ENCODE results near the gene TMEM26.

The TMEM26 gene

DNA sequence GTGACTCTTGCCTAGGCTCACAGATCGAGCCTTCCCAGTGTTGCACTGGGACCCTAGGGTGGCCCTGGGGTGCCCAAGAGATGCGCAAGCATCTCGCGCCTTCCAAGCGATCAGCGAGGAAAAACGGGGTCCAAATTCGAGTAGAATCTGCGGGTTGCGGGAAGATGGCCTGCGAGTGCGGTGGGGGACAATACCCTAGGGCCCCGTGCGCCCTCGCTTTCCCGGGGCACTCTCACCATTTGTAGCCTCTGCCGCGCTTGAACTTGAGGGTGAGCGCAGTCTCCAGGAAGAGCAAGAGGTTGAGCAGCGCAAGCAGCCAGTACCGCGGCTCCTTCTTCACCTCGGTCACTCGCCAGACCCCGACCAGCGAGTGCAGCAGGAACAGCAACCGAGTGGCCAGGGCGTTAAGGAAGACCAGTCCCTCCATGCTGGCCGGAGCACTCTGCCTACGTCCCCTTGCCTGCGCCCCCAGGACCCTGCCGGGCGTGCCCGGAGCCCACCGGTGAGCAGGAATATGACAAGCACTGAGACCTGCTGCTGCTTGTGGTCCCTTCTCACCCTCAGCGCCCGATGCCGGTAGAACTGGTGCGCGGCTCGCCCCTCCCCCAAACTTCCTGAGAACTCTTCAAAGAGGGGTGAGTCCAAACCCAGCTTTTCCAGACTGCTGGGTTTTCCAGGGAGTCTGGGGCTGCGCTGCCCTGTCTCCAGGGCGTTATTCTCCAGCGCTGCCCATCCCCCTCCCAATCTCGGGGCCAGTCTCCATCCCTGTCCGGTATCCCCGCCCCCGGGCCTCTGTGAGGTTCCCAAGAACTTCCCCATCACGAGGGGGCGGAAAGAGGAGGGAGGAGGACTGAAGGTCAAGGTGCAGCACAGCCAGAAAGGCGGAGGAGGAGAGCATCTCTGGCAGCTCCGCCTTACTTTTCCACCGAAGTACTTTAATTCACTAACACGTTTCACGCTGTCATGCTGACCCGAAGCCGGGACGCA, at the start of gene TMEM26:
TSS of gene TMEM26 (minus strand) at position 727 of the 987 bp plus-strand sequence. CDS start at position 427, 300 bp downstream.
- DNase-seq (ENCODE audit: low read depth in 2 of 2), result no peak

DNA sequence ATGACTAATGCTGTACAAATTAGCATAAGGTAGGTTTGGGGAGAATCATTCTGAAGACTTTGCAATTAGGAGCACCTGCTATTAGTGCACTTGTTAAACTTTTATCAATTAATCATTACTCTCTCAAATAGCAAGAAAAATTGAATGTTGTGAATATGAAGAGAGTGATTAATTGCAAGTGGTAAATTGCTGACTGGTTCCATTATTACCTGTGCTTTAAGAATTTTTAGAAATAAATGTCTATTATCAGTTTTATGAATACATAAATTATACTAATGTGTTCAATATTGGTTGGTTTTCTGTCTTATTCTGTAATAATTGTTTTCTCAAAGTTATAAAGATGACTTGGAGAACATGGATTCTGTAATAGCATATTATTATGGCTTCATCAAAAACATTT, 47.3 kb upstream of the TMEM26 start:
- no peak for DNase-seq (ENCODE audit: low read depth in 2 of 2)

DNA sequence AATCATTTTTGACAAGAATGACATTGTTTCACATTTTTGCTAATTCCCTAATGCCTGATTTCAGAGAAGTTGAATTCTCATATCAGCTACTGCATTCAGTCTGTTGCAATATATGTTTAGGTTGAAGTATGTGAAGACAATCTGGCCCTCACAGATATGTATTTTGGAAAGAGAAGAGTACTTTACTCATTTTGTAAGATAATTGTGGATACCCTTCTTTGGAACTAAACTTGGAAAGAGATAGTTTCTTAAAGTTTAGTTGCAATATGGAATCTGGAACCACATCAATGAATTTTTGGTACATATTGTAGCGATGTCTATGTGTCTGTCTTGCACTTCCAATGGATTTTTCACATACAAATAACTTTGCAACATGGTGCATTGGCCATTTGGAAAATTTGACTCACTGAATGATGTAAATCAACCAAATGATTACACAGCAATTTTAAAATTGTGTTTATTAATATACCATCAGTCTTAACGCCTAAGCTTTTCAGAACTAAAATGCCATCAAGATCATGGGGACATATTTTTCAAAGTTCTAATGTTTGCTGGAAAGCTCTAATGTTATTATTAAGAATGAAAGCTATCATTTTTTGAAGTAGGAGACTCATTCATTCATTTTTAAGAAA, 39.3 kb upstream of the TMEM26 start:
- DNase-seq (ENCODE audit: low read depth in 2 of 2), result no peak

DNA sequence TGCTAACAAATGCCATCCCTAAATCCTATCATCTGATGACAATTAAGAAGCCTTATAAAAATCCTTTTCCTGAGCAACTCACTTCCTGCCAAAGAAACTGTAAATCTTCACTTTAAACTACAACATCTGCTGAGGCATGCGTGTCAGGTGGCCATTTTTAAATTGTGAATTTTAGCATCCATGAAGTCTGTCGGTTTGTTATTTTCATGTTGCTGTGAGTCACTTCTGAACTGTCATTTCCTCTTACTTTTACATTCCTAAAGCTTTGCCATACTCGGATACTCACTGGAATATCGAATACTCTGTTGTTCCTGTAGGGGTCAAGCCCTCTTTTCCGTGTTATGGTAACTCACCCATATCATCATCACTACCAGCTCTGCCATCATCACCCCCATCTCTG, 34.3 kb upstream of the TMEM26 start:
- no peak for DNase-seq (ENCODE audit: low read depth in 2 of 2)

DNA sequence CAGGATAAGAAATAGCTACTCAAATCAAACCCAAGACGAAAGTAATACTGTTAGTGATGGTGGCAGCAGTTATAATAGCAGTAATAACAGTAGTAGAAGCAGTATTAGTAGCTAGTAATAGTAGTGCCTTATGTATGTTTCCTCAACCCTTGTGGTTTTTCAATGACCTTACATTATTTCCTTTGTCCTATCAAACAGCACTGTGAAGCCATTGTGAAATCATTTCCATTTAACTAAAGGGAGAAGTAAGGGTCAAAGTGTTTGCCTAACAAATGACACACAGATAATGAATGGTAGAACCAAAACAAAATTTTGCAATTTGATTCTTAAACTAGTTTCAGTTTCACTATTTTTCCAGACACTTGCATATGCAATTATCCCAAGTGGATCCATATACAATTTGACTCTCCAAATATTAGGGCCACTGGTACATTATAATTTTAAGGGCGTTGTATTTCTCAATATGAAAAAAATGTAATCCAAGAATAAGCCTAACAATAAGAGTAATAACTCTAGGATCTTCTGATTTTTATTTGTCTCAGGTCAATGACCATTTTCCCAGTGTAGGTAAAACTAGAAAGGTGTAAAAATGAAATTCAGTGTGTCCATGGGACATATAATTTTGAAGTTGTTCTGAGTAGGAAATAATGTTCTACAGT, 33.7 kb upstream of the TMEM26 start:
- DNase-seq (ENCODE audit: low read depth in 2 of 2), result no peak

DNA sequence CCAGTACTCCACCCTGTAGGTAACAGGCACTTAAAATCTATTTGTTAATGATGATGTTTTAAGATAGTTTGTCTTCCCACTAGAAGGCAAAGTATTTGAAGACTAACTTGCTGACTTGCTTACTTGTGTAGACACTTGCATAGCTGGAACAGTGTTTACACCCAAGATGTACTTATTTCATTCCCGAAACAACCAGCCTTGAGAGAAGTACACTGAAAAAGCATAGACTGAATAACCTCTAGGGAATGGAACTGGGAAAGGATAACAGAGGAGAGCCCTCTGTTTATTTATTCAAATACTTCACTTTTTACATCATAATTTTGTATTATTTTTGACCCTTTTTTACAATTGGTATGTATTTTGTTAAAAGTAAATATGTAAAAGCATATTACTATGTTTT, 33.1 kb upstream of the TMEM26 start:
- no peak for DNase-seq (ENCODE audit: low read depth in 2 of 2)

DNA sequence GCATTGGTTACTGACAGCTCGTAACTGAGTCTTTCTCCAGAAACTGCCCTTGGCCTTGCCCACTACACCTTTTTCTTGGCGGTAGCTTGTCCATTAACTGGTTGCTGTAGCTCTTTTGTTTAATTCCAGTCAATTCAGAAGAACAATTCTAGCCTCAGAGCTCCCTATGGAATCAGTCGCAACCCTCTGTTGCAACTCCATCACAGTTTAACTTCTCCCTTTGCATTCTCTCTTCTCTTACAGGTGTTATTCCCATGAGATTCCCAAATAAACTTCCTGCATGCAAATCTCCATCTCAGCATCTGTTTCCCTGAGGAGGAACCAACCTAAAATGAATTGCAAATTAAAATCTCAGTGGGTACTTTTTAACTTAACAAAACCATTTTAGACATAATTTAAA, 28.4 kb upstream of the TMEM26 start:
- no peak for DNase-seq (ENCODE audit: low read depth in 2 of 2)

DNA sequence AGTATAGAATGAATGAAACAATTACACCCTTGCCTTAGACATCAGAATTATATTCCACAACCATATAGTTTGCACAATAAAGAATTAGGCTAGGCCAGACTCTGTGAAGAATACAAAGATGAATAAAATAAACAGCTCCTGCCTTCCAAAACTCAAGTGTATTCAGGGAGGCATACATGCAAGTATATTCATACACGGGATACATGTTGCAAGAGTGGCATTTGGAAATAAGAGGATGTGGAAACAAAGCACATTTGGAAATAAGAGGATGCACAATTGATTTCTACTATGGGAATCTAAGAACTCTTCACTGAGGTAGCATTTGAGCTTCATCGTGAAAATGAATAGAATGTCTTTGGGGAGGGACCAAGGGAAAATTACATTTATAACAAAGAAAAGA, 27.0 kb upstream of the TMEM26 start:
- DNase-seq (ENCODE audit: low read depth in 2 of 2), result no peak

DNA sequence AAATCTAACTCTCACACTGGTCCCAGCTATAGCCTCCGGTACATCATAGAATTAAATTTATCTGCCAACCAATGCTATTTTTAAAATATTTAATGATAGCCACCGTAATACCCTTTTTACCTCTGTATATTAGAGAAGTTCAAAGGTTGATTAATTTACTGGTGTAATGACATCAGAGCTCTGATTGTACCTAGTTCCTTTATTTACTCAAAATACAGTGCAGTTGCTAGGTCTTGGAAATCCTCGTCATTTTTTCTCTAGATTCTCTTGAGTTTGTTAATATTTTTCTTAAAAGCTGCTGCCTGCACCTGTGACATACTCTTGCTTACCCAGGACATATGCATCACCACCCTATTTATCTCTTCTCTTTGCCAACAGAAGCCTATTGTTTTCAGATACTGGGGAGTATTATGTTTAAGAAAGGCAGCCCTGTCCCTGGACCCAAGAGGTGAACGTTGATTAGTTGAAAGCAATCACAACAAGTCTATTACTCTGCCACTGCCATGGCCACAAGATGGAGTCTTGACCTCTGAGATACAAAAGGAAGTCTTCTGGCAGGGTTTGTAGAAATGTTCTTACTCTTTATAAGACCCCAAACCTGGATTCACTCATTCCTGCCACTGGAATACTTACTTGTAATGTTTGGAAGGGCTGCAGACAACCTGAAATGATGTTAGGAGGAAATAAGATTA, 25.6 kb upstream of the TMEM26 start:
- DNase-seq (ENCODE audit: low read depth in 2 of 2), result no peak

DNA sequence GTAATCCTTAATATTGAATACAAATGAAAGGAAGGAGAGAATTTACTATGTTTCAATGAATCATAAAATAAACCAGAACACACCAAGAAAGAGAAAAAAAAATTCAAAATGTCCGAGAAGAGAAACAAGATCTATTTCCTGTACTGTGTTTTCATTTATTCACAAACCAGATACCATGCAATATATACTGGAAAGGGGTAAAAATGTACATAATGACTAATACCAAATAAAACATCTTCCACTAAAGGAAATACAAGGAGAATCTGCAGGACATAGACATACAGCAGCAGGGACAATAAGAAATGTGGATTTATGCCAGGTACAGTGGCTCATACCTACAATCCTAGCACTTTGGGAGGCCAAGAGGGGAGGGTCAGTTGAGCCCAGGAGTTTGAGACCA, 24.3 kb upstream of the TMEM26 start:
- DNase-seq (ENCODE audit: low read depth in 2 of 2), result no peak

DNA sequence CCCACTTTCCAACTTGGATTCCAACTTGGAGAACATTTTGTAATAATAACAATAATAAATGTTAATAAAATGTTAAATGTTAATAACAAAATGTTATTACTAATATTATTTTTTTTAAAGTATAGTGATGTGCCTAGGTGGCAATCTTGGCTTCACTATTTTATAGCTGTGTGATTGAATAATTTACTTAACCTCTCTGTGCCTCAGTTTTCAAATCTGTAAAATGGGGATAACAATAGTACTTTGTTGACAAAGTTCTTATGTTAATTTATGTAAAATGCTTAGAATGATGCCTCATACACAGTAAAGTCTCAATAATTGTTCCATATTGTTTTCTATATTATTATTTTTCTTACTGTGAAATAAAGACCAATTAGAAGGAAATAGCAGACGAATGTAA, 23.3 kb upstream of the TMEM26 start:
- no peak for DNase-seq (ENCODE audit: low read depth in 2 of 2)

DNA sequence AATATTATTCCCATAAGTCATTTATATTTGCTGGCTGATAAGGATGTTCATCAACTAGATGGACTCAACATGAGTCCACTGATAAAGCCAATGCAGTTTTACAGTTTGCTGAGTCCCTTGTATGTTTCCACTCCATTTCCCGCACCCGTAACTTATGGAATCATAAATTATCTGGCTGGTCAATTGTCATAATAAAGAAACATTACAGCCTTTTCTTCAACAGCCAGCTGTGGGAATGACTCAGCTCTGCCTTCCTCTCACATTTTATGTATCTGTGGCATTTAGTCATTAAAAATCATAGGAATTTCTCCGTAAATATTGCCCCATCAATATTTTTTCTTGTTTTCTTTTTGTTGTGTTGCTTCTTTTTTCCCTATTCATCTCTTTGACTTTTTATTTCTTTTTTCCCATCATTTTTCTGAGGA, 22.3 kb upstream of the TMEM26 start:
- DNase-seq (ENCODE audit: low read depth in 2 of 2), result no peak

DNA sequence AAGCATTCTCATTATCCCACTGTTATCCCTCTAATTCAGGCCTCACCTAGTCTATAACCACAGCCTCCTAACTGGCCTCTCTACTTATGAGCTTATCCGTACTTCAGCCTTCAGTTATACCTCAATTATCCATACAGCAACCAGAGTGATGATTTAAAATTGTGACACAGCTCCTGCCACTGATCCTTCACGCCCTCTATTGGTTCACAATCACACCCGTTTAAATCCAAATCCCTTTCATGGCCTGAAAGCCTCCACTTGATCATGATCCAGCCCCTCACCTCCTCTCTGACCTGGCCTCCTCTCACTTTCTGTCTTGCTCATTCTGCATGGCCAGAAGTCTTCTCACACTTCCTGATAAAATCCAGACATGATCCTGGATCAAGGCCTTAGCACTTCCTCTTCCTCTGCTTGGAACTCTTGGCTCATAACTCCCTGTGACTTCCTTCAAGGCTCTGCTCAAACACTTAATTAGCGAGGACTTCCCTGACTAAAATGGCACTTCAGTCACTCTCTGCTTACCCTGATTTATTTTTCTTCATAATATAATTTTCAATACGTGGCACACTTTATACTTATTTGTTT, 19.0 kb upstream of the TMEM26 start:
- DNase-seq (ENCODE audit: low read depth in 2 of 2), result no peak

DNA sequence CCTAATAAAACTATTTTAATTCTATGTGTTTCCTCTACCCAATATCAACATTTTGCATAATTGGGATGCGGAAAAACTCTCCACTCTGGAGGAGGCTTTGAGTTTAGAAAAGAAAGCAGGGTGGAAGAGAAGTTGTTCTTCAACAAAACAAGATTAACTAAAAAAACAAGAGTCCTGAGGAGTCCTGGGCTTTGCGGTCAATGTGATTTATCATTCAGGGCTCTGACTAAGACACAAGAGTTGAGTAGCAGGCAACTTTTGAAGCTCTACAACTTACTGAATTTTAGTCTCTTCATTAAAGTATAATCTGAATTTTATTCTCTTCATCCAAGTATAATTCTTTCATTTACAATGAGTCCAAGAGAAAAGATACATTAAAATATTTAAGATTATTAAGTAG, 18.3 kb upstream of the TMEM26 start:
- no peak for DNase-seq (ENCODE audit: low read depth in 2 of 2)

DNA sequence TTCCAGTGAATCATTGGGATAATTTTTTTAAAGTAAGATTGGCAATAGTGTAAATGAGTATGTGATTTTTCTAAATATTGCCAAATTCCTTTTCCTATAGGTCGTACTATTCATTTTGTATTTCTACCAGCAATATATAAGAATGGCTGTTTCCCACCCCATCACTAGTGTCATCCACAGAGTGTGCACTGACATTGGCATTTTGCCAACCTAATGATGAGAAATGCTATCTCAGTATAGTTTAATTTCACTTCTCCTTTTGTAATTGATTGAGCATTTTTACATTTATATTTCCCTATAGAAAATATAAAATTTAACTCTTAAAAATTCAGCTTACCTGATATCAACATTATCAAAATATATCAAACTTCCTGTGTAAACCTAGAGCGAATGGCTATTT, 17.6 kb upstream of the TMEM26 start:
- no peak for DNase-seq (ENCODE audit: low read depth in 2 of 2)

DNA sequence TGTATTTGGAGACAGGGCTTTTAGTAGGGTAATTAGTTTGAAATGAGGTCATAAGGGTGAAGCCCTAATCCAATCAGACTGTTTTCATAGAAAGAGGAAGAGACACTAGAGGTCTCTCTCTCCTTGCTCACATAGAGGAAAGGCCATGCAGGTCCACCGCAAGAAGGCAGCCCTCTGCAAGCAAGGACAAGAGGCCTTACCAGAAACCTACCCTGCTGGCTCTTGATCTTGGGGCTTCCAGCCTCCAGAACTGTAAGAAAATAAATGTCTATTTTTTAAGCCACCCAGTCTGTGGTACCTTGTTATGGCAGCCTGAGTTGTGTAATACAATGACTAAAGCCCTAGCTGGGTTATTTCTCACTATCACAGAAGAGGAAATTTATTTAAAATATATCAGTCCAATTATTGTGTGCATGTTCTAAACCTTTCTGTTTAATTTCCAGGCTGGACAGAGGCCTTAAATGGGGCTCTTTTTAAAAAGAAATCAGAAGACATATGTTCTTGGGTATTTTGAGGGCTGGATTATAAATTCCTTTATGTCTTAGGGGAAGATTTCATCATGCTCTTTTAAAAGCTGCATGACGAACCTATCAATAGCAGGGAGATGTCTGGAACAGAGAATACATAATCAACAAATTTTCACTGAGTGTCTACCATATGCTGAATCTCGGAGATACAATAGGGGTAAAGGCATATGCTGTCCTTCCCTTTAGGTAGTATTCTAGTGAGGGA, 12.9 kb upstream of the TMEM26 start:
- no peak for DNase-seq (ENCODE audit: low read depth in 2 of 2)

DNA sequence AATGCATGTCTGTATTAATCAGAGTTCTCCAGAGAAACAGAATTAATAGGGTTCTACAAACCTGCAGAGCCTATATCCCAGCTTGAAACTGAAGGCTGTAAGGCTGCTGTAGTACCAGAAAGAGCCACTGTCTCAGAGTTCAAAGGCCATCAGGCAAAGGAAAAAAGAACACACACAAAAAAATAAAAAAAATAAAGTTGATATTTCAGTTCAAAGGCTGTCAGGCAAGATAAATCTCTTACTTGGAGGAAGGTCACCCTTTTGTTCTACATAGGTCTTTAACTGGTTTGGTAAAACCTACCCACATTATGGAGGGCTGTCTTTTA, 12.0 kb upstream of the TMEM26 start:
- no peak for DNase-seq (ENCODE audit: low read depth in 2 of 2)

DNA sequence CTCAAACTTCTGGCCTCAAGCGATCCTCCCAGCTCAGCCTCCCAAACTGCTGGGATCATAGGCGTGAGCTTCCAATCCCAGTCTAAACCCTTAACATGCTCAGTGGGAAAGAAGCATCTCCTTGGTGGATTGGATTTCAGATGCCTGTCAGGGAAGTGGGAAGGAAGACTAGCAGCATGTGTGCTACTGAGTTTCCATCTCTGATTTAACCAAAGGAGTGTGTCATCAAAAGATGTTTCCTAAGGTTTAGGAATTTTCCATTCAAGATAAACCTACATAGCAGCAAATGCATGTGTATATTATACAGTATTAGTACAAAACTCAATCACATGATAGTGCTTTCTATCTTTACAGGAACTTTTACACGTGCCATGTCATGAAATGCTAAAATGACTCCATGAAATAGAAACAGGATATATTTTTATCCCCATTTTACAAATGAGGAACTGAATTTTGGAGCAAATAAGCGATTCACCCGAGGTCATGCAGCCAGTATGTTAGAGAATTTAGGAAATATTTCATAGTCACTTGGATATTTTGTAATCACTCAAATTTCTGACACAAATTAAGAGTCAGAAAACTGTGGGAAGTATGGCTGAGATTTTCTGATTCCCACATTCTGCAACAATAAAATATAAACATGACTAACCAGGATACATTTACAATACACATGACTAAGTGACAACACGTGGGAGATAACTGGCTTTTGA, 11.4 kb upstream of the TMEM26 start:
- DNase-seq (ENCODE audit: low read depth in 2 of 2), result no peak

DNA sequence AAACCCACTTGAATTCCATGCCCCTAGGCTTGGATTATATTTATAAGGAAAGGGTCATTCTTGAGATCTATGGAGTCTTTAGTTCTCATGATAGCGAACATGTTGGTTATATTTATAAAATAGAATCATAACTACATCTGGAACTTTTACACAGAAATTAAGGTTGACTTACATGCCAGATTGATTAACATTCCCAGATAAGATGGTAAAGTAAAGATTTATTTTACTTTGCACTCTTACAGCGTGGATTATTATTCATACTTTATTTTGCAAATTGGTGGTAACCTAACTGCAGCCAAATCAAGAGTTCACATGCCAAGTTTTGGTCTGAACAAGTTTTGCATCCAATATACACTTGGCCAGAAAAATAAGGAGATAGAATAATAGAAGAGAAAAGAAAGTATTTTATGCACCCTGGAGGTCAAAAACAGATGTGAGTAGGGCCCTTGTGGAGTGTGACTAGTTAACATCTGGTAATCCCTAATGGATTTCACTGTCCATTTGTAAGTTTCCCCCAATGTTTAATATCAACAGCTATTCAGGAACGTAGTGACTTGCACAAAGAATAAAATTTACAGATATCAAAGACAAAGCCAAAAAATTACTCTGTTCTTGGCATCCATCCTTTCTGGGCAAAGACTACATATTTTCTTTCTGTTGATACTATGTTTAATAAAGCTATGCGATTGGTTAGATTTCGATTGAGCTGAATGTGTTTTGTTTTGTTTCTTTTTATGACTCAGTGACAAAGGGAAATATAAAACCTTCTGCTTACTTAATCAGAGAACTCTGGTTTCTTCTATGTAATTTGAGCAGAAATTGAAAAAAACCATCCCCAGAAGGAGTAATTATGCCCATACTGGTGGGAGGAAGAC, 10.1 kb upstream of the TMEM26 start:
- DNase-seq (ENCODE audit: low read depth in 2 of 2), result no peak
